Activated CD8-positive, alpha-beta memory T cell treated with anti-CD3 and anti-CD28 coated beads for 36 hours (primary cell): Measurements from ENCODE around the gene ANKRD33. TPM values are rescaled to one million over a fixed set of nuclear protein-coding genes. Genes with fewer than 3 reads are reported as not detected.

ENCODE experiments used
- CTCF ChIA-PET: fragments of 350-600 bp; sonication (Branson Sonifier 250); formaldehyde crosslinking; loops from one replicate; lab custom pipeline; 2021; ENCODE audit warnings: antibody characterized with exemption; lab: Charles Lee
- POLR2A ChIA-PET: fragments of 350-600 bp; sonication (Branson Sonifier 250); formaldehyde crosslinking; loops from one replicate; lab custom pipeline; 2021; ENCODE audit warnings: antibody characterized with exemption; lab: Charles Lee
- total RNA-seq, 2 experiments: library from RNA; stranded (reverse); gene quantifications; one replicate each; pipeline ENCODE4 v1.2.3, GENCODE V29; 2021

The ANKRD33 gene
- total RNA-seq, 2 experiments from 2014 or later = not detected

- ChIA-PET POLR2A (no interaction called here), CTCF (no interaction called here)
Observed at GRCh38 chr12:51871918-51872688, 15.8 kb upstream of the ANKRD33 start.

GRCh38 chr12:51872689-51872981, 15.3 kb upstream of the ANKRD33 start:
- POLR2A ChIA-PET = interaction anchor here (0.6 kb wide), 1 partner anchor 92 kb away, joined by 3 read pairs; no protein-coding TSS in a partner anchor
- CTCF ChIA-PET = no interaction called here

- POLR2A ChIA-PET = interaction anchor here (0.6 kb wide), 1 partner anchor 93 kb away, joined by 3 read pairs; no protein-coding TSS in a partner anchor
Observed at GRCh38 chr12:51873251-51873994, 14.5 kb upstream of the ANKRD33 start.

GRCh38 chr12:51874000-51874399, 13.9 kb upstream of the ANKRD33 start:
- CTCF ChIA-PET = interaction anchor here (1.2 kb wide), 1 partner anchor 57 kb away, joined by 3 read pairs; no protein-coding TSS in a partner anchor
- POLR2A ChIA-PET = no interaction called here

More at GRCh38 chr12:51873251-51873994, 14.5 kb upstream of the ANKRD33 start:
- CTCF ChIA-PET = interaction anchor here (1.2 kb wide), 1 partner anchor 56 kb away, joined by 3 read pairs; no protein-coding TSS in a partner anchor

GRCh38 chr12:51874486-51874885, 13.4 kb upstream of the ANKRD33 start:
- POLR2A ChIA-PET = no interaction called here
- CTCF ChIA-PET = interaction anchor here (1.1 to 2.3 kb wide), 7 partner anchors 10 to 149 kb away, joined by 3 to 7 read pairs (median 5); no protein-coding TSS in a partner anchor

- ChIA-PET POLR2A (no interaction called here), CTCF (interaction anchor here (1.0 kb wide), 1 partner anchor 98 kb away, joined by 3 read pairs; no protein-coding TSS in a partner anchor)
Observed at GRCh38 chr12:51879102-51879501, 8.8 kb upstream of the ANKRD33 start.

GRCh38 chr12:51883295-51883694, 4.6 kb upstream of the ANKRD33 start:
- POLR2A ChIA-PET = no interaction called here
- CTCF ChIA-PET = no interaction called here

GRCh38 chr12:51883998-51884675, 3.8 kb upstream of the ANKRD33 start:
- ChIA-PET CTCF (no interaction called here), POLR2A (no interaction called here)

- POLR2A ChIA-PET = no interaction called here
- CTCF ChIA-PET = no interaction called here
Observed at GRCh38 chr12:51884676-51885229, 3.1 kb upstream of the ANKRD33 start.

- CTCF ChIA-PET = interaction anchor here (0.7 kb wide), 1 partner anchor 62 kb away, joined by 3 read pairs; no protein-coding TSS in a partner anchor
- POLR2A ChIA-PET = interaction anchor here (0.8 kb wide), 1 partner anchor 147 kb away, joined by 7 read pairs; no protein-coding TSS in a partner anchor
Observed at GRCh38 chr12:51885294-51886020, 2.4 kb upstream of the ANKRD33 start.

GRCh38 chr12:51886021-51886710, 1.7 kb upstream of the ANKRD33 start:
- CTCF ChIA-PET = interaction anchor here (0.7 kb wide), 1 partner anchor 63 kb away, joined by 3 read pairs; no protein-coding TSS in a partner anchor
- POLR2A ChIA-PET = interaction anchor here (0.8 kb wide), 1 partner anchor 147 kb away, joined by 7 read pairs; no protein-coding TSS in a partner anchor

- ChIA-PET CTCF (no interaction called here), POLR2A (interaction anchor here (0.5 to 0.6 kb wide), 2 partner anchors 68 to 93 kb away, joined by 4 to 5 read pairs; no protein-coding TSS in a partner anchor)
Observed at GRCh38 chr12:51888316-51889215, 663 bp downstream of the ANKRD33 start.

GRCh38 chr12:51889216-51890132, 1.6 kb downstream of the ANKRD33 start:
- ChIA-PET POLR2A (interaction anchor here (0.6 kb wide), 1 partner anchor 69 kb away, joined by 5 read pairs; no protein-coding TSS in a partner anchor), CTCF (interaction anchor here (1.4 kb wide), 1 partner anchor 70 kb away, joined by 3 read pairs; no protein-coding TSS in a partner anchor)

GRCh38 chr12:51890133-51890464, 2.2 kb downstream of the ANKRD33 start:
- POLR2A ChIA-PET = no interaction called here
- CTCF ChIA-PET = interaction anchor here (1.4 kb wide), 1 partner anchor 70 kb away, joined by 3 read pairs; no protein-coding TSS in a partner anchor

- ChIA-PET CTCF (interaction anchor here (1.0 to 1.4 kb wide), 2 partner anchors 62 to 71 kb away, joined by 3 read pairs; no protein-coding TSS in a partner anchor), POLR2A (no interaction called here)
Observed at GRCh38 chr12:51890511-51891171, 2.7 kb downstream of the ANKRD33 start.
